Liver (tissue), 9 donors: ENCODE data around the gene LITAFD. TPM values are rescaled to one million over a fixed set of nuclear protein-coding genes. Genes with fewer than 3 reads are reported as not detected.

Source experiments
- DNase-seq: peaks from one replicate; pipeline ENCODE4 v3.0.0-alpha.2; 2017; ENCODE audit warnings: low spot score
- H3K27ac ChIP-seq, 2 donors: one replicate each; pipeline ENCODE4 v1.7.0; 2013; ENCODE audit warnings: inconsistent platforms in 2 of 2, low read length in 2 of 2, control low read depth in 1 of 2, low read depth in 1 of 2, mild to moderate bottlenecking in 1 of 2
- H3K27me3 ChIP-seq, 4 donors: one replicate each; pipeline versions ENCODE4 v1.6.1 to v1.7.0; 2013; ENCODE audit warnings: low read length in 3 of 4, inconsistent platforms in 1 of 4, mild to moderate bottlenecking in 1 of 4, moderate library complexity in 1 of 4; ENCODE audit not compliant: control insufficient read depth in 4 of 4, insufficient read depth in 4 of 4
- H3K36me3 ChIP-seq, 4 donors: one replicate each; pipeline versions ENCODE4 v1.6.1 to v1.7.0; 2013; ENCODE audit warnings: low read length in 3 of 4, mild to moderate bottlenecking in 3 of 4, low read depth in 1 of 4, moderate library complexity in 1 of 4; ENCODE audit not compliant: control insufficient read depth in 4 of 4, insufficient read depth in 3 of 4
- H3K4me1 ChIP-seq, 4 donors: one replicate each; pipeline versions ENCODE4 v1.6.1 to v1.7.0; 2013; ENCODE audit warnings: low read length in 3 of 4, mild to moderate bottlenecking in 3 of 4, moderate library complexity in 1 of 4; ENCODE audit not compliant: control insufficient read depth in 4 of 4, insufficient read depth in 4 of 4
- H3K4me3 ChIP-seq, 3 donors: one replicate each; pipeline versions ENCODE4 v1.6.1 to v1.7.0; 2013; ENCODE audit warnings: low read length in 3 of 3, control low read depth in 1 of 3, low read depth in 1 of 3, mild to moderate bottlenecking in 1 of 3
- H3K9ac ChIP-seq, 2 donors: one replicate each; pipeline ENCODE4 v1.7.0; 2013; ENCODE audit warnings: low read length in 2 of 2, mild to moderate bottlenecking in 2 of 2, moderate library complexity in 2 of 2, control low read depth in 1 of 2, low read depth in 1 of 2
- H3K9me3 ChIP-seq, 4 donors: one replicate each; pipeline versions ENCODE4 v1.6.1 to v1.7.0; 2013; ENCODE audit warnings: low read length in 3 of 4; ENCODE audit not compliant: control insufficient read depth in 4 of 4
- ATF3 ChIP-seq: IDR thresholded peaks from 2 replicates; pipeline ENCODE4 v1.6.1; 2016; ENCODE audit warnings: antibody characterized with exemption
- CTCF ChIP-seq: fragments of 150-350 bp; IDR thresholded peaks from 2 replicates; pipeline ENCODE4 v1.5.1; 2017; ENCODE audit warnings: improper control_type of control experiment, low read depth, low read length; ENCODE audit not compliant: missing input control
- EGR1 ChIP-seq, 2 donors: IDR thresholded peaks; 2 replicates each; pipeline ENCODE4 v1.6.1; 2016 to 2018; ENCODE audit warnings: antibody characterized with exemption in 2 of 2, low read depth in 2 of 2
- FOXA1 ChIP-seq: IDR thresholded peaks from 2 replicates; pipeline ENCODE4 v1.6.1; 2016; ENCODE audit warnings: antibody characterized with exemption
- FOXA2 ChIP-seq: IDR thresholded peaks from 2 replicates; pipeline ENCODE4 v1.6.1; 2016; ENCODE audit warnings: antibody characterized with exemption
- GABPA ChIP-seq, 2 donors: IDR thresholded peaks in 1 of 2; conservative IDR thresholded peaks in 1 of 2; 2 replicates each; pipeline ENCODE4 v1.6.1; 2016; ENCODE audit warnings: antibody characterized with exemption in 2 of 2, mild to moderate bottlenecking in 1 of 2, moderate library complexity in 1 of 2
- HNF4A ChIP-seq, 2 donors: conservative IDR thresholded peaks; 2 replicates each; pipeline ENCODE4 v1.6.1; 2016; ENCODE audit warnings: antibody characterized with exemption in 2 of 2, mild to moderate bottlenecking in 2 of 2
- HNF4G ChIP-seq: IDR thresholded peaks from 2 replicates; pipeline ENCODE4 v1.6.1; 2016; ENCODE audit warnings: antibody characterized with exemption
- JUND ChIP-seq, 2 donors: IDR thresholded peaks; 2 replicates each; pipeline ENCODE4 v1.6.1; 2016; ENCODE audit warnings: antibody characterized with exemption in 2 of 2
- MAX ChIP-seq: IDR thresholded peaks from 2 replicates; pipeline ENCODE4 v1.6.1; 2016; ENCODE audit warnings: antibody characterized with exemption
- NR2F2 ChIP-seq: IDR thresholded peaks from 2 replicates; pipeline ENCODE4 v1.6.1; 2016; ENCODE audit warnings: antibody characterized with exemption
- RAD21 ChIP-seq, 2 donors: IDR thresholded peaks; 2 replicates each; pipeline ENCODE4 v1.6.1; 2016; ENCODE audit warnings: antibody characterized with exemption in 2 of 2, mild to moderate bottlenecking in 2 of 2
- RXRA ChIP-seq, 2 donors: IDR thresholded peaks; 2 replicates each; pipeline ENCODE4 v1.6.1; 2017 to 2018; ENCODE audit warnings: antibody characterized with exemption in 2 of 2, mild to moderate bottlenecking in 1 of 2
- SP1 ChIP-seq: IDR thresholded peaks from 2 replicates; pipeline ENCODE4 v1.6.1; 2018; ENCODE audit warnings: antibody characterized with exemption, mild to moderate bottlenecking
- TAF1 ChIP-seq: conservative IDR thresholded peaks from 2 replicates; pipeline ENCODE4 v1.6.1; 2016; ENCODE audit warnings: antibody characterized with exemption, mild to moderate bottlenecking
- YY1 ChIP-seq: IDR thresholded peaks from 2 replicates; pipeline ENCODE4 v1.6.1; 2016; ENCODE audit warnings: antibody characterized with exemption, mild to moderate bottlenecking
- ZBTB33 ChIP-seq: IDR thresholded peaks from 2 replicates; pipeline ENCODE4 v1.6.1; 2016; ENCODE audit warnings: antibody characterized with exemption
- WGBS: extraction: QIAGEN DNeasy Blood & Tissue Kit; methylation state at CpG from one replicate; pipeline ENCODE4 v1.1.7; 2013; 5-methylcytosine and 5-hydroxymethylcytosine counted together
- polyA plus RNA-seq, 2 donors: library from polyadenylated mRNA; stranded (reverse) in 1 of 2; unstranded in 1 of 2; fragments of 200-250 nt in 1 of 2; fragments of >200 nt in 1 of 2; fragmentation: Nextera tagmentation in 1 of 2; extraction: Ambion mirVana in 1 of 2; gene quantifications; one replicate each; pipeline versions ENCODE4 v1.2.1 to v1.2.3, GENCODE V29; 2013 to 2015
- total RNA-seq, 2 donors: library from RNA; depleted of rRNA; stranded (reverse); fragments of >200 nt; gene quantifications; one replicate each; pipeline ENCODE4 v1.2.3, GENCODE V29; 2014
- donor health status: healthy.
- donor health status: healthy.
- donor health status: healthy.
- donor health status: healthy.
- donor health status: healthy.

LITAFD gene
- total and polyA plus RNA-seq, 4 donors: not detected

DNA sequence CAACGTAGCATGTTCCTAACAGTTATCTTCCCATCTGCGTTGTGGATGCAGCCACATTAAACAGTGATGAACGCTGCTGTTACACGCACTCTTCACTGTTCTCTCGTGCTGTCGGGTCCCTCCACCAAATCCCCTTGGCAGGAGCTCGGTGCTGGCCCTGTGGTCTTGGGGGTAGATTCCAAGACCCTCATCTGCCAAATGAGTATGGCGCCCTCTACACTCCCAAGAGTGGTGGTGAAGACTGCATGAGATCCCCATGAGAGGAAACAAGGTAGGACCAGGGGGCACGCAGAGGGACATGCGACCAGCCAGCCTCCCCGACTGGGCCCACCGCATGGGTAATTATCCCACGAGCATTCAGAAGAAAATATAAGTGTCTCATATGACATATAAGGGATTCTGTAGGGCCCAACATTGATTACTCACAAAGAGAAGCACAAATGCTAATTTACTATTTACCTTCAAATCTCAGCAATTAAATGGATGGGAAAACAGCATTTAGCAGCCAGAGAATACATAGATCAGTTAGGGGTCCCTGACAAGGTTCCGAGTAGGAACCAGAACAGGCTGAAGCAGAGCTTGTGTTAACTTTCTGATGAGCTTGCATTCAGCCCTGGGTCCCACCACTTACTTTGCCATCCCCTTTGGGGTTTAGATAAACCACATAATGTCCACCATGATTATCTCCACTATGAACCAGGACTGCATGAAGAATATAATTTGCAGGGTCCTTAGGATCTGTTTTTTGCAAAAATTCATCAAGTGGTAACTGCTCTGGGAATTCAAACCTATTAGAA is 23.8 kb downstream of the LITAFD start:
- H3K36me3 ChIP-seq: peaks cover 19 to 85% (median 67%) of the 10 kb centered on the region in 4 donors
- no peaks in the 10 kb centered on the region for H3K27me3 ChIP-seq
- DNase-seq: no peak
- WGBS: 93% methylated on average over 14 of the region's 14 CpGs
- no peak overlapping the region for H3K27ac ChIP-seq
- no peak overlapping the region for H3K4me3 ChIP-seq
- H3K9ac ChIP-seq: no peak overlapping the region
- no peaks in the 10 kb centered on the region for H3K4me1 ChIP-seq
- TF ChIP-seq RAD21 (IDR thresholded peaks at IDR 0.05): no peak
- no peak for TF ChIP-seq RXRA (IDR thresholded peaks at IDR 0.05)
- TF ChIP-seq MAX: no peak
- no peak for TF ChIP-seq EGR1 (IDR thresholded peaks at IDR 0.05; ENCODE audit: low read depth in 2 of 2)
- TF ChIP-seq FOXA2: no peak
- no peak for TF ChIP-seq ATF3
- no peak for TF ChIP-seq TAF1
- no peak for TF ChIP-seq FOXA1
- no peak for TF ChIP-seq ZBTB33
- TF ChIP-seq HNF4A (conservative IDR thresholded peaks at IDR 0.05): no peak
- TF ChIP-seq YY1: no peak
- no peak for TF ChIP-seq JUND (IDR thresholded peaks at IDR 0.05)
- TF ChIP-seq HNF4G: no peak
- H3K9me3 ChIP-seq: no peaks in the 10 kb centered on the region

DNA sequence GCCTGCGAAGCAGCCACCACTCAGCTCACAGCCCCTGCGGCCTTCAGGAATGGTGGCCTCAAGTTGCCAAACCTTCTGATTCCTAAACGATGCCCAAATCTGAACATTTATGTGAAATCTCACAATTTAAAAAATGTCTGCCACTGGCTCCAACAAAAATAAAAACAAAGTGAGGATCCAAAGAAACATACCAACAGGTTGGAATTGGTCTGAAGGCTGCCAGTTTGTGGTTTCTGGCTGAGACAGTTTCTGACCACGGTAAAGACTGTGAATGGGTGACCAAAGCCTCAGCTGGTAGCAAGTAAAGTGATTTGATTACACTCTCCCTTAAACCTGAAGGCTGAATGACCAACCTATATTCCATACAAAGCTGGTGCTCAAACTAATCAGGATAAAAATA is 24.9 kb downstream of the LITAFD start:
- no peak for DNase-seq
- 77% methylated on average over 4 of the region's 4 CpGs for WGBS
- TF ChIP-seq EGR1 (IDR thresholded peaks at IDR 0.05; ENCODE audit: low read depth in 2 of 2): no peak
- no peak for TF ChIP-seq TAF1
- no peak for TF ChIP-seq MAX
- TF ChIP-seq HNF4G: no peak
- no peak for TF ChIP-seq NR2F2
- no peak for TF ChIP-seq GABPA (IDR thresholded peaks at IDR 0.05 in 1 of 2, conservative IDR thresholded peaks at IDR 0.05 in 1 of 2)
- no peak for TF ChIP-seq ATF3
- TF ChIP-seq RXRA (IDR thresholded peaks at IDR 0.05): no peak
- TF ChIP-seq HNF4A (conservative IDR thresholded peaks at IDR 0.05): no peak
- no peak for TF ChIP-seq SP1
- TF ChIP-seq RAD21 (IDR thresholded peaks at IDR 0.05): no peak
- no peak for TF ChIP-seq CTCF

More for the DNA sequence above, 24.9 kb downstream of the LITAFD start:
- peaks cover 18 to 85% (median 64%) of the 10 kb centered on the region in 4 donors for H3K36me3 ChIP-seq
- no peaks in the 10 kb centered on the region for H3K27me3 ChIP-seq
- H3K9me3 ChIP-seq: no peaks in the 10 kb centered on the region
- no peak overlapping the region for H3K4me3 ChIP-seq
- H3K4me1 ChIP-seq: no peaks in the 10 kb centered on the region
- H3K9ac ChIP-seq: no peak overlapping the region
- H3K27ac ChIP-seq: no peak overlapping the region
